Stimulated activated CD4-positive, alpha-beta T cell treated with anti-CD3 and anti-CD28 coated beads, Interleukin-1b, Interleukin-23, amount 100 ng/mL, for 24 hours (primary cell): Measurements from ENCODE around the gene TCF12.

Experiments
- DNase-seq, 4 experiments: peaks; one replicate each; pipeline ENCODE4 v3.0.0-alpha.2; 2020; ENCODE audit warnings: low read depth in 4 of 4, low spot score in 1 of 4

TCF12 gene

DNA sequence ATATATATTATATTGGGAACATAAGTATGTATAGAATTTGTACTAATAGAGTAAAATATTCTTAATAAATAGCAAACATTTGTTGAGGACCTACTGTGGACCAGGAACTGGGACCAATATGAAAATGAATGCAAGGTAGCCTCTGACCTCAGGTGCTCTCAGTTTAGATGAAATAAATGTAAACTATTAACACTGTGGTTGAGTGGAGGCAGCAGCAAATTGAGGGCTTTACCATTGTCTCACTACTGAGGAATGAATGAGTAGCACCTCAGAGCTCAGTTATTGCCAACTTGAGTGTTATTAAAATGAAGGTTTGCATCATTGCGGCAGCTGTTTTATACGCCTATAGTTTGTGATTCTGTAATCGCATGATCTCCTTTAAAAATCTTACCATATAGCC is 366.9 kb downstream of the TCF12 start:
- DNase-seq: no peak

DNA sequence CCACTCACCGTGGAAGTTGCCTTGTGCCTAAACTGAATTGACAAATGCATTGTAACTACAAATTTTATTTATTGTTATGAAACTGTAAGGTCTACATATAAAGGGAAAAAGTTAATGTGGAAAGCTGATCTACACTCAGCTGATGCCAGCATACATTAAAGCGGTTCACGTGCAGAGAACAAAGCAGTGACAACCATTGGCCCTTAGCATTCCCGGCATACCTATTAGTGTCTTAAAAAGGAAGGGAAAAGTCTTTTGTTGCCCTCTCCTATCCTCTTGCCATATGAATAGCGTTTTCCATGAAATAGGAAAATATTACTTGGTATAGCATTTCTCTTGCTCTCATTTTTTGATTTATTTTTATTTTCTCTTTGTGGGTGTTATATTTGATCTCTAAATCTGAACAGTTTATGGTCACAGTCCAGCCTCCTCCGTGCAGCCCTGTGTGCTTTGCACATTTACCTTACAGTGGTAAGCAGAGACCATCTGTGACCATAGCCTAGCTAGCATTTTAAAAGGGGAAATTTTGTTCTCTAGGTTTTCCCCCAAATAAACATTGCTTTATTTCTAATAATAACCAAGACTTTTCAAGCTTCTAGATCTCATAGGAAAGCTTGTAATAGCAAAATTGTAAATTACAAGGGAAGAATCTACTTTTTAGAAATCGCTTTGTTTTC is 368.1 kb downstream of the TCF12 start:
- no peak for DNase-seq

DNA sequence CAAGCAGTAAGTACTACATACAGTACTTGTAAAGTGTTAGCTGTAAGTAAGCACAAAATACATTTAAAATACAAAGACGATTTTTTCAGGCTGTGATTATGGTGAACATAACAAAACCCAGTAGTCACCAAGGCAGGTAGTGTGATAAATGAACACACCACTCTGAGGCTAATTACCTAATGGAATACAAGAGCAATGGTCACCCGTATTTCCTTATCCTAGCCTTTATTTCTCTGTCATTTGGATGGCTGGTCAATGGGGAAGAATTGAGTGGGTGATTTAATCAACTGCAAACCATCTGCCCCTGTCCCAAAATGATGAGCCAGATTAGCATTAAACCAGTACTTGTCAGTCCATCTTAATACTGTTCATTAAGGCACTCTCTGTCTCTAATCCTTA is 368.7 kb downstream of the TCF12 start:
- no peak for DNase-seq

DNA sequence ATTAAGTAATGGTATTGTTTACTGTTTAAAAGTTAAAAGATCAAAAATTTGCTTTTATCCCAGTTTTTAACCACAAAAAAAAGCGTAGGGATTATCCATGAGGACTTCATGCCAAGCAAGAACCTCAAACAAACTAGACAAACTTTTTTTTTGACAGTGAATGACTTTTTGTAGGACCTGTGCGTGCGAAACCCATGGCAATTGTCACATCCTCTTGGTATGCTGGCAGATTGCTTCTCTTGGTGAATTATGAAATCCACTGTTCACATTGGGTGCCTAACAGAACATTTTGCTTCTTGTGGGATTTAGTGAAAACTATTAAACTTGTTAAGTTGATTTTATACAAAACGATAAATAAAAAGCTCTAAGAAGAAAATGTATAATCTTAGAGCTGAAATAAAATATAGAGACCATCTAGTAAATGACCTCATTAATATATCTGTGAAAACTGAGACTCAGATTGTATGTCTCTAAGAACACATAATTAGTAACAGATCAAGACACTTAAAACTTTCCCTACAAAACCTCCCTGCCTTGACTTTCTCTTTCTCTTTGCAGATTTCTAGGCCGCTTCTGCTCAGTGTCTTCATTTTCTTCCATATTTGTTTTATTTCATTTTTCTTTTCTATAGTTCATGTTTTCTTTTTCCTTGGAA is 370.6 kb downstream of the TCF12 start:
- DNase-seq: no peak

DNA sequence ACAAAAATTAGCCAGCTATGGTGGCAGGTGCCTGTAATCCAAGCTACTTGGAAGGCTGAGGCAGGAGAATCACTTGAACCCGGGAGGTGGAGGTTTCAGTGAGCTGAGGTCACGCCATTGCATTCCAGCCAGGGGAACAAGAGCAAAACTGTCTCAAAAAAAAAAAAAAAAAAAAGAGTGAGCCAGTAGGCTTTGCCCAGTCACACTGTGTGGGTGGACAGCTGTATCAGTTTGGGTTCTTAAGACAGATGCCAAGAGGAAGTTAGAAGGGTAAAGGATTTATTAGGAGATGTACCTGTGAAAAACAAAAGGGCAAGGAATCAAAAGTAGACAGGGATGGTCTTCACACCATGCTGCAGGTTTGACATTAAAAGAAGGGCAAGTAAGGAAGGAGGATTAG is 371.7 kb downstream of the TCF12 start:
- DNase-seq: no peak

DNA sequence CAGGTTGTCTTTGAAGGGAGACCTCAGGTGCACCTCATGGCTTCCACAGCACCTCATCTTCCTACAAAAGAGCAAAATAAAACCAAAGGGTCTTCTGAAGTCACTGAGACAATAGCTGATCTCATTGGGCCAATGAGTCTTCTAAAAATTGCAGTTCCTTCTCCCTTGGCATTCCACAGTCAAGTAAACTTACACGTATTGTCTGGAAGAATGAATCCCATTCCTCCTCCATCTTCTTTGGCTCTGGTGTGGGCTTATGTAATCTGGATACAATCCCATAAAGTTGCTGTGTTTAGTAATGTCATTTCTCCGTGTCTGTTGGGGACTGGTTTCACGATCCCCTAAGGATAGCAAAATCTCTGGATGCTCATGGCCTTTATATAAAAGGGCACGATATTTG is 372.4 kb downstream of the TCF12 start:
- DNase-seq: no peak

DNA sequence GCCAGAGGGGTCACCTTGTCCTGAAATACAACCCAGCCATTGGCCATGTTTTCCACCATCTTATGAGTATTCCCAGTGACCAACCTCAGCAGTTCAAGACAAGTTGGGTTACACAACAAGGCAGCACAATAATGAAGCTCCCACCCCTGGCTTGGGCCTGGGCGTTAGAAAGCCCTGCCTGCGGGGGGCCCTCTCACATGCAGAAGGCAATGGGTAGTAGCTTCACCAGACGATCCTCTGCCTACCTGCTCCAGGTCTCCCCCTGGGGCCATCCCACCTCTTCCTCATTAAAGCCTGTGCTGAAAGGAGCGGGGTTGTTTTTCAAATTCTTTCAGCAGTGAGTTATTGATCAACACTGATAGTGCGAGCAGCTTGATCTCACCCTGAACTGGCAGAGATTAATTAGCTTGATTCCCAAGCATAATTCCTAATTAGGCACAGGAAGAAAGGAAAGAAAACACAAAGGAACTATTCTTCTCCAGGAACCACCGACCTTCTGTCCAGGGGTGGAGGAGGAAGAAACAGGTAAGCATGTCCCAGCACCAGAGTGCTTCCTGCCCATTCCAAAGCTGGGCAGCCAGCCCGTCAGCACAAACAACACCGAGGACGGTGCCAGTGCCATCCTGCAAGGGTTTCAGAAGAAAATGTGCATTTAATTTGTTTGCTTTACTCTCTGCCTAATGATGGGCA is 378.2 kb downstream of the TCF12 start:
- DNase-seq: no peak

DNA sequence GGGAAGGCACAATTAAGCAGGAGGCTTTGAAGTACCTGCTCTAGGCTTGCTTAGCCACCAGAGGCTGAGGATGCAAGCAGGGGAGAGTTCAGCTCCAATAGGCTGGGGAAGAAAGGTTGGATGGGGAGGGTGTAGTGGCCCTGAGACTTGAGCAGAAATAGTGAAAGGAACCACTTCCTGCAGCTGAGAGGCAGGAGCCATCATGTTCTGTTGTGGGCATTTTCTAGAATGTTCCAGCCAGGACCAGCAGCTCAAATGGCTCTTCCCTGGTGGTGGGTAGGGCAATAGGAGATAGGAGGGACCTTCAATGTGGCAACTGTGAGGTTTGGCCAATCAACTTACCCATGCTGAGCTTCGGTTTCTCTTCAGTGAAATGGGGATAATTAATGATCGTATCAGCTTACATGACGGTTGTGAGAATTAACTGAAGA is 378.7 kb downstream of the TCF12 start:
- no peak for DNase-seq

DNA sequence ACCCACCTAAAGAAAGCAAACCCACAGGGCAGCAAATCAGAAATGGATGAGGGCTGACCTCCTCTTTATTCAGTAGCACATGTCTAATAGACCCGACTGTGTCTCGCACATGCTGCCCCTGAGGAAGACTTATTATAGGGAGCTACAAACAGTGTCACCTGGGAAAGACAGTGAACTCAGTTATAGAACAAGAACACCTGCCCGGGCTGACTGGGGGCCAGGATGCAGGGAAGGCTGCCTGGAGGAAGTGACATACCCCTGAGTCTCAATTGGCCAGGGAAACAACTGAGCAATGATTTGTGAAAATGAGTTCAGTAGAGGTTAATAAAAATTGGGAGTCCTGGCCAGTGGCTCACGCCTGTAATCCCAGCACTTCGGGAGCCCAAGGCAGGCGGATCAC is 379.2 kb downstream of the TCF12 start:
- no peak for DNase-seq

DNA sequence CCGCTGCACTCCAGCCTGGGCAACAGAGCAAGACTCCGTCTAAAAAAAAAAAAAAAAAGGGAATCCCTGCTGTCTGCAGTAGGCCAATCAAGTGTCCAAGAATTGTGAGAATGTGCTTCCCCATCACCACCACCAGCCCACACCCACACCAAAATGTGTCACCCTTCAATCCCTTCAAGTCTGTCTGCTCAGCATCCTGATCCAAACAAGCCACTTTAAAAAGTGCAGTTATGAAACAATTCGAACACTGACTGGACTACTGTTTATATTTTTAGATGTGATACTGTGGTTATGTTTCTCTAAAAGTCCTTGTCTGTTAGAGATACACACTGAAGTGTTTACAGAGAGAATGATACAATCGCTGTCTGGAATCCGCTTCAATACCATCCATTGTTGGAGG is 379.8 kb downstream of the TCF12 start:
- DNase-seq: no peak

DNA sequence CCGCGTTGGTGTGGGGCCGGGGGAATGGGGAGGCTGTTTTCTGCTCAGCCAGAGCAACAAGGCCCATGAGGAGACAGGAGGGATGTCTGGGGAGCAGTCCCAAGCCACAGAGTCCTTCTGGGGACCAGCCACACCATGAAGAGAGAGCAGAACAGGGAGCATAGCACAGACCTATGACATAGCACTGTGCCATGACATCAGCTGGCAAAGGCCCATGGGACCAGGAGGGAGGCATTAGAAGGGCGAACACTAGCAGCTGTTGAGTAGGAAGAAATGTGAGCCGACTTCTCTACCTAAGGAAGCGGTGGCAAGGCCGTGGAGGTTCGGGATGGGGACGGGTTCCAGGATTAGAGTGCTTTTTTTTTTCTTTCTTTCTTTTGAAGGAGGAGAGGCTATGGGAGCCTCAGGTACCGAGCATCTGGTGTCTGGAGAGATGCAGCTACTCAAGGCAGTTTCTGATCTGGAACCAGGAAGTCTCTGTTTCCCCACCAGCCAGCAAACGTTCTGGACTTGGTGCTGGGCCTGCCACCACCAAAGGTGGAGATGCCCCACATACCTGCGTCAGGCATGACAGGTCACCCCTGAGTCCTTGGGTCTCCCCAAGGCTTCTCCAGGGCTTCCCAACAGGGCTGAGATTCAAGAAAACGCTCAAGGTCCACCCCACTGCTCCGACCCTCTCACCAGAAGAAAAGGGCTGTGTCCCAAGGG is 380.6 kb downstream of the TCF12 start:
- DNase-seq: no peak

DNA sequence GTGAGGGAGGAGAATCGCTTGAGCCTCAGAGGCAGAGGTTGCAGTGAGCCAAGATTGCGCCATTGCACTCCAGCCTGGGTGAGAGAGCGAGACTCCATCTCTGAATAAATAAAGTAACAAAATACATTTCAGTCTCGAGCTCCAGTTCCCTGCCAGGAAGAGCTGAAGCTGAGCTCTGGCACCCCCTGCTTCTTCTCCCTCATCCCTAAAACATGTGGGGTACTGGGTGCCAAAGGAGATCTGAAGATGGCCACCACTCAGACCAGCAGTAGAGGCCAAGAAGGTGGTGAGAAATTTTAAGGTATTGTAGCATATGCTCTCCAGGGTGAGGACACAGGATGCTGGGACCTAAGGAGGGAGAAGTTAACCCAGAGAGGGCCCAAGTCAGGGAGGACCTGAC is 382.9 kb downstream of the TCF12 start:
- no peak for DNase-seq

DNA sequence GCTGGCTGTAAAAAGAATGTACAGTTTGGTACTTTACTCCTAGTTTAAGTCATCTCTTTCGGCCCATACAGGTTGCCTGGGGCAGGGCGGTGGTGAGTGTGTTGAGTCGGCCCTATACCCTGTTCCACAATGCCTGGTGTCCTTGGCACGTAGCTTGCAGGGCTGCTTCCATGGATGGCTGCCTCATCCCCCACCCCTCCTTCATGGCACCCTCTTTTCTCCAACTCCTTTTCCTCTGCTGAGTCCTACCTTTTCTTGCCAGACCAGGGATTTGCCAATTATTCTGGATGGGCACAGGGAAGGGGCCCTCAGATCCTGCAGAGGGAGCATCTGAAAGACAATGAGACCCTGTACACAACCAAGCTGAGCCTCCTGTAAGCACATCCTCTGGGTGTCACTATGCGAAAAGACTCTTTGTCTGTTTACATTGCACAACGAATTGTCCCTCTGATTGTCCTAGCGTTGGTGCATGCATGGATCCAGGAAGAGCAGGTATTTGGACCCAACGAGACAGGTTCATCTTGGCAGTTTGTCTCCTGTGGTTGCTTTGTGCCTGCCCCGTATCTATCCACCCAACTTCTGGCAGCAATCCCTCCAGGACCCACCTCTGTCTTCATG is 384.3 kb downstream of the TCF12 start:
- no peak for DNase-seq

DNA sequence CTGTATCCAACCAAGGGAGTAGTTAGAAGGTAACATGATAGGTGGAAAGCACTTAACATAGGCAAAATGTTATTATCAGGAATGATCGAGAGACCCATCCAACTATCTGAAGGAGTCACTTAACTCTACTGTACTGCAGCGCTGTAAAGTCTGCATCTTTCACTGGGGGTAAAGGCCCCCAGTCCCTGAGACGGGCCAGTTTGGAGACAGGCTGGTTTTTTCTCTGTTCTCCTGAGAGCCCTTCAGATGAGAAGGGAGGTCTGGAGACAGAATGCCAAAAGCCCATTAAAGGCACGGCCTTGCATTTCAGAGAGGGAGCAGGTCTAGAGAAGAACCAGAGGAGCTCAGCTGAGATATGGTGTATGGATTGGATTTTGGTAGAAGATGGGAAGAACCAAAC is 386.6 kb downstream of the TCF12 start:
- DNase-seq: no peak

DNA sequence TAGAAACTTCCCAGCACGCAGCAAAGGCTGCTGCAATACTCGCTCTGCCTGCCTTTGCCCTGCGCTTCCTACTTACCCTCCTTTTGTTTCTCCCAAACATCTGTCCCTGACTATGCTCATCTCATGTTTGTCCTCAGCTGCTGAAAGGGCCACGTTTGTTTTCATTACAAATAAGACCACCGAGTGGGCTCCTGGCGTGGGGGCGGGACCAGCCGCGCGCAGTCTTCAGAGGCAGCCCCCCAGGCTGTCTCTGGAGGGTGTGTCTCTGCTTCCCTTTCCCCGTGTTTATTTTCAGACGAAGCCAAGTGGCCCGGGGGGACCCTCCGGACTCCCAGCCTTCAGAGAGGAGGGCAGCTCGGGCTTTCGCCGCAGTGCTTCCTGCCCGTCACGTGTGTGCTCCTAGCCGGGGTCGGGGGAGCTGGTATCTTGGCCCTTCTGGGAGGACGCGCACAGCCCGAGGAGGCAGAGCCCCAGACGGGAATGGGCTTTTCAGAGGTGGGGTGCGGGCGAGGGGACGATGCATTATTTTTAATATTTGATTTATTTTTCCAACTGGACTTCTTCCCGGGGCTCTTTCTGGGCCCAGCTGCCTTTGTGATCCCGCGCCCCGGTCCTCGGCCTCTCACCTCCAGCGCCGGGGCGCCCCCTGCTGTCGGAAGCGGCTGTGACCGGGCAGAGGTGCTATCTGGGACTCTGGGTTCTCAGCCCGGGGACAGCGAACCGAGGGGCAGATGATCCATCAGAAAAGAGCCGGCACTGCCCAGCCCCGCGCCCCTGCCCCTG is 387.9 kb downstream of the TCF12 start:
- peak; percentile 75 to 89 (median 80) for DNase-seq

DNA sequence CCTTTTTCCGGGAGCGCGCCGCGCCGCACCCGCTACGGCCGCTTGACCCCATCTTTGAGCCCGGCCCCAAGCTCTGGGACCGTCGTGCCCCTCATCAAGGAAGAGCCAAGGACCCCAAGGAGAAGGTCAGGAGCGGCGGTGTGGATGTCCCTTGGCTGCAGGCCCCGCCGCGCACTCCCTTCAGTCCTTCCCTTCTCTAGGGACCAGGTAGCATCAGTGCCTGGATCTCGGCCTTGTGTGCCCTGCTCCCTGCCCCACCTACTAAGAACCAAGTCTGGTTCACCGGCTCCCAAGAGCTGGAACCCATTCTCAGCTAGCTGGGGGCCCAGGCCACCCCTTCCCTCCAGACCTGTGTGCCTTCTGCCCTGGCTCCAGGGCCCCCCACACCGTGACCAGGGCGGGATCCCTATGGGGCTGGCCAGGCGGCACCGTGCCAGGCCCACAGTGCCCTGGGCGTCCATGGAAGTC is 388.5 kb downstream of the TCF12 start:
- no peak for DNase-seq

DNA sequence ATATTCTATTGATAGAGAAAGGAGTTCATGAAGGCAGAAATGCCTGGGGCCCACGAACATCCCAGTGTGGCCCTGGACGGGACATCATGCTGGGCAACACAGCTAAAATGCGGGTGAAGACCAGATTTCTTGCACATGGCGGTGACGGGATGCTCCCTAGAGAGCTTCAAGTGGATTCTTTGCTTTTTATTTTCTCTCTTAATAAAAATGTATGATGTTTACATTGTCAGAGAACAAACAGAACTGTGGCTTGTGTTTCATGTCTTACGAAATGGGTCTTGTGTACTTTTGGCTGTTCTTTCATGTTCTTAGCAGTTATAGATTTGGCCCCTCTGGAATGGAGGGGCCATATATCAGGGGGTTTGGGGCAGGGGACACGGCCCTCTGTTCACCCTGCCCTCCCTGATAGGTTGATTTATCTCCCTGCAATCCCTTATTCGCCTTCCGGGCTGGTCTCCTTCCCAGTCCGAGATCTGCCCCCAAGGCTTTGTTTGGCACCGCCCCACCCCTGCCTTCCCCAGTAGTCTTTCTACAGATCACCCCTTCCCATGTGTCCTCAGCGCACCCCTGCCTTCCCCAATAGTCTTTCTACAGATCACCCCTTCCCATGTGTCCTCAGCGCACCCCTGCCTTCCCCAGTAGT is 389.2 kb downstream of the TCF12 start:
- DNase-seq: no peak

DNA sequence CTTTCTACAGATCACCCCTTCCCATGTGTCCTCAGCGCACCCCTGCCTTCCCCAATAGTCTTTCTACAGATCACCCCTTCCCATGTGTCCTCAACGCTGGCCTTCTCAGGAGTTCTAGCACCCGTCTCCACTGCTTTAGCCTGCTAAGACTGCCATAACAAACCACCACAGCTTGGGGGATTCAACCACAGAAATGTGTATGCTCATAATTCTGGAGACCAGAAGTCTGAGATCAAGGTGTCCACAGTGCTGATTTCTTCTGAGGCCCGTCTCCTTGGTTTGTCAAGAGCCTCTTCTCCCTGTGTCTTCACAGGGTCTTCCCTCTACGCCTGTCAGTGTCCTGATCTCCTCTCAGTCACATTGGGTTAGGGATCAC is 389.7 kb downstream of the TCF12 start:
- DNase-seq: no peak

DNA sequence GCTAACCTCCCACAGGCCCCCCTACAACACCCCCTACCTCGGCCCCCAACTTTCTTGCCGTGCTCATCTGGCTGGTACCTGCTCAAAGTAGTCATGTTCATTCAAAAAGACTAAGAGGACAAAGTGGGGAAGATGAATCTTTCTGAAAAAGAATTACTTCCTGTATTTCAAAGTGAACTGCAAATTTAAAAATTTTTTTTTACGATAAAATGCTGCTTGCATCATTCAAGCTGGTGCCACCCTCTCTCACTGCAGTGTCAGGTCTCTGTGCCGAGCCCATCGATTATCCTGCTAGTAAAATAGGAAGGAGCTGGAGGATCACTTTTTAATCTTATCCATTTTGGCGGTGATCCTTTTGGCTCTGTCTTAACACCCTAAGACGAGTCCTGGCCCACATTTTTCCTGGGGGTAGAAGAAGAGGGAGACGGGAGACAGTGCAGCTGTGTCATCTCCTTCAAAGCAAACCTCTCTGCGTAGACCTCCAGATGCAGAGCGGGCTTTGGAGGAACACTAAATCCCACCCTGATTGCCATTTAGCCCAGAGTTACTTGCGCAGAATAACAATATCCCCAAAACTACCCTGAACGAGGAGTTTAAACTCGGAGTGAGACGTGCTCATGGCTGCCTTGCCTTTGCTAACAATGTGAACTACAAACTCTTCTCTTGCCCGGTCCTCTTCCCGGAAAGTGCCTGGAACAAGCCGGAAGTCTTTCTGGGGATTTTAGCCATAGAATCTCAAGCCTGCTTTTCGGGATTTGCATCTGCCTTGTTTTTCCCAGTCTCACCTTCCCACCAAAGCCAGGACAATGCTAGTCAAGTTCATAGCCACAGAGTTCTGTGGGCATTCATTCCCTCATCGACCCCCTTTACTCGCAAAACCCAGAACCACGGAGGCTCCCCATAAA is 391.7 kb downstream of the TCF12 start:
- no peak for DNase-seq
